Calu3 (cell line): ENCODE data around the gene ADRA1B. TPM values are rescaled to one million over a fixed set of nuclear protein-coding genes. Genes with fewer than 3 reads are reported as not detected.

ENCODE experiments used
- BruUV-seq: library from RNA; stranded (reverse); fragments of 400-500 nt; replicated peaks from 2 replicates; lab custom pipeline; 2021; lab: Mats Ljungman, UMichigan
- CTCF ChIA-PET: fragments of 300-600 bp; sonication (Branson Sonifier 250); formaldehyde crosslinking; loops from one replicate; lab custom pipeline; 2022; ENCODE audit warnings: antibody characterized with exemption; lab: Charles Lee
- DNase-seq: peaks from one replicate; pipeline ENCODE4 v3.0.0; 2022
- H3K27ac Mint-ChIP-seq: one replicate; pipeline ENCODE4 v1.8.0; 2022; ENCODE audit warnings: mixed read lengths; ENCODE audit not compliant: unreplicated experiment
- H3K27me3 Mint-ChIP-seq: one replicate; pipeline ENCODE4 v1.8.0; 2022; ENCODE audit warnings: mixed read lengths; ENCODE audit not compliant: unreplicated experiment
- H3K36me3 Mint-ChIP-seq: one replicate; pipeline ENCODE4 v1.8.0; 2022; ENCODE audit warnings: mild to moderate bottlenecking, moderate library complexity, mixed read lengths; ENCODE audit not compliant: insufficient read depth, unreplicated experiment
- H3K4me1 Mint-ChIP-seq: one replicate; pipeline ENCODE4 v1.8.0; 2022; ENCODE audit warnings: mild to moderate bottlenecking, low read depth, mixed read lengths; ENCODE audit not compliant: unreplicated experiment
- H3K4me3 Mint-ChIP-seq: one replicate; pipeline ENCODE4 v1.8.0; 2022; ENCODE audit warnings: mild to moderate bottlenecking, low read depth, moderate library complexity, mixed read lengths; ENCODE audit not compliant: unreplicated experiment
- H3K9me3 Mint-ChIP-seq: one replicate; pipeline ENCODE4 v1.8.0; 2022; ENCODE audit warnings: low read depth, mixed read lengths; ENCODE audit not compliant: unreplicated experiment
- CTCF ChIP-seq: fragments of 200-600 bp; IDR thresholded peaks from one replicate; pipeline ENCODE4 v1.8.0; 2022; ENCODE audit warnings: antibody characterized with exemption; ENCODE audit not compliant: unreplicated experiment
- intact Hi-C: fragments of 100-400 bp; cut with micrococcal nuclease; formaldehyde crosslinking; loops from one replicate; pipeline ENCODE4 v1.10.0; 2022; ENCODE audit not compliant: unreplicated experiment
- total RNA-seq: library from RNA; stranded (reverse); gene quantifications from 2 replicates; pipeline ENCODE4 v1.2.3, GENCODE V29; 2022

Gene ADRA1B
- total RNA-seq, 1 experiment from 2014 or later = 10.9 TPM

GRCh38 chr5:159911349-159911748, 4.9 kb upstream of the ADRA1B start:
- peak; percentile 82 for DNase-seq
- H3K4me3 Mint-ChIP-seq = peak overlapping the region; percentile 21
- H3K9me3 Mint-ChIP-seq = no peaks in the 10 kb centered on the region
- H3K4me1 Mint-ChIP-seq = peaks cover 92% of the 10 kb centered on the region
- no TSS peak for BruUV-seq
- H3K27ac Mint-ChIP-seq = peak overlapping the region; percentile 91
- intact Hi-C loops = loop anchor here (2.0 to 10.0 kb wide), 3 partner anchors 139 to 577 kb away; partner anchors contain the start of gene IL12B
- H3K36me3 Mint-ChIP-seq = peaks cover 18% of the 10 kb centered on the region
- CTCF ChIA-PET = interaction anchor here (0.8 to 2.4 kb wide), 4 partner anchors 33 to 470 kb away, joined by 3 to 9 read pairs (median 3); no protein-coding TSS in a partner anchor
- no peaks in the 10 kb centered on the region for H3K27me3 Mint-ChIP-seq
- no peak for TF ChIP-seq CTCF

DNA sequence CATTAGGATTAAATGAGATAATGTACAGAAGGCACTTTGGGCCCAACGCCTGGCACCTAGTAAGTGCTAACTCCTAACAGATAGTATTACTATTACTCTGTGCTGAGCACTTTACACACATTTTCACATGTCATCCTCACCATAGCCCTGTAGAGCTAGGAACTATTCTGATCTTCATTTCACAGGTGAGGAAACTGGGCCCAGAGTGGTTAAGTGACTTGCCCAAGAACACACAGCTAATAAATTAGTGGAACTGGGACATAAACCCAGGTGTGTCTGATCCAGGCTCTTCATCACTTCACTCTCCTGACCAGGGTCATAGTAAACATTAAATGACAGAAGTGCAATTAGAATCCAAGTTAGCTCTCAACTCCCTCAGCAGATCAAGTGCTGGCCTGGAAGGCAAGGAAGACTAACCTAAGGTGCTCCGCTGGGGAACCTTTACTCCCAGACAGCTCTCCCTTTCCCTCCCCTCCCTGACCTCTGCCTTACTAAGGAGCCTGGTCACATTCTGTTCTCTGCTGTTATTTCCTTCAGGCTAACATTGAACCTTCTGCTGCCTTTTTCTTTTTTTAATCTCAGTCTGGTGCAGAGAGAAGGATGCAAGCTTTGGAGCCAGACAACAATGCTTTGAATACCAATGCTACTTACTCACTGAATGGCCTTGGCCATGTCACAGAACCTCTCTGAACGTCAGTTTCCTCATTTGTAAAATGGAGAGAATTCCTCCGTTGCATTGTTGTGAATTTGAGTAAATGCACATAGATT, 4.1 kb upstream of the ADRA1B start:
- H3K27me3 Mint-ChIP-seq = no peaks in the 10 kb centered on the region
- BruUV-seq = no TSS peak
- peak overlapping the region; percentile 21 for H3K4me3 Mint-ChIP-seq
- peaks cover 89% of the 10 kb centered on the region for H3K4me1 Mint-ChIP-seq
- peak; percentile 49 for DNase-seq
- H3K27ac Mint-ChIP-seq = peak overlapping the region; percentile 91
- intact Hi-C loops = loop anchor here (2.0 to 10.0 kb wide), 5 partner anchors 329 to 577 kb away; partner anchors contain the start of gene IL12B
- no peak for TF ChIP-seq CTCF
- peaks cover 20% of the 10 kb centered on the region for H3K36me3 Mint-ChIP-seq
- CTCF ChIA-PET = interaction anchor here (0.8 to 2.4 kb wide), 8 partner anchors 8 to 458 kb away, joined by 3 to 9 read pairs (median 3); no protein-coding TSS in a partner anchor
- H3K9me3 Mint-ChIP-seq = no peaks in the 10 kb centered on the region

DNA sequence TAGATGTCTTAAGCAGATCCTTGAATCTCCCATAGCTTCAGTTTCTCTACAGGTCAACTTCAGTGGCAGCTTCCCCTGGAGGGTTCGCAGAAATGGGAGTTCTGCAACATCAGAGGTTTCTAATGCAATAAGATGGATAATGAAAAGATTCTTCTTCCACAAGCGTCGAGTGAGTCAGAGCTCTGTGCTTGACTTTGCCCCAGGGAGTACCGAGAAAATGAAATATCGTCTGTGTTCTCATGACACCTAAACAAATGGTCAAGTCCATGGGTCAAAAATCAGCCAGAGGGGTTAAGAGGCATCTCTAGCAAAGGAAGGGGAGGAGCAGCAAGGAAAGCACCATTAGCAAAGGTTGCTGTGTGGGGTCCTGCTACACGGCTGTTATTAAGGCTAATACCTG, 3.2 kb upstream of the ADRA1B start:
- no peak for TF ChIP-seq CTCF
- no peak for DNase-seq
- peak overlapping the region; percentile 21 for H3K4me3 Mint-ChIP-seq
- peaks cover 89% of the 10 kb centered on the region for H3K4me1 Mint-ChIP-seq
- H3K9me3 Mint-ChIP-seq = no peaks in the 10 kb centered on the region
- no TSS peak for BruUV-seq
- no peaks in the 10 kb centered on the region for H3K27me3 Mint-ChIP-seq
- peak overlapping the region; percentile 91 for H3K27ac Mint-ChIP-seq
- CTCF ChIA-PET = interaction anchor here (0.7 to 2.4 kb wide), 9 partner anchors 9 to 459 kb away, joined by 3 to 9 read pairs (median 3); no protein-coding TSS in a partner anchor
- peaks cover 23% of the 10 kb centered on the region for H3K36me3 Mint-ChIP-seq
- intact Hi-C loops = loop anchor here (2.0 to 10.0 kb wide), 5 partner anchors 330 to 578 kb away; partner anchors contain the start of gene IL12B

GRCh38 chr5:159913501-159913900, 2.8 kb upstream of the ADRA1B start:
- no TSS peak for BruUV-seq
- Mint-ChIP-seq H3K36me3 (peaks cover 25% of the 10 kb centered on the region), H3K4me1 (peaks cover 89% of the 10 kb centered on the region), H3K4me3 (peak overlapping the region; percentile 21), H3K27ac (peak overlapping the region; percentile 91), H3K27me3 (no peaks in the 10 kb centered on the region), H3K9me3 (no peaks in the 10 kb centered on the region)
- DNase-seq = no peak
- CTCF ChIA-PET = interaction anchor here (0.7 to 1.6 kb wide), 5 partner anchors 34 to 398 kb away, joined by 3 to 6 read pairs (median 3); no protein-coding TSS in a partner anchor
- intact Hi-C loops = loop anchor here (2.0 to 10.0 kb wide), 5 partner anchors 331 to 579 kb away; partner anchors contain the start of gene IL12B
- TF ChIP-seq CTCF = no peak
